Stimulated activated memory B cell treated with anti-CD40 and anti-IgM and Interleukin-4, amounts not matched to agents 10 μg/mL and 1 μg/mL and 100 μg/mL, for 72 hours (primary cell): ENCODE data around the gene MTX1.
"Not testable (repeated sequence)": the region's sequence is repeated elsewhere in the genome, so short reads cannot be mapped to it uniquely, and the experiment has no call there.

Experiments used
- ATAC-seq: fragments of 150-1000 bp; cut with Tn5 transposase; 2 replicates; pipeline ENCODE4 v1.10.0; 2021
- H3K27ac Mint-ChIP-seq: one replicate; pipeline ENCODE4 v1.8.0; 2022; ENCODE audit warnings: mild to moderate bottlenecking, mixed read lengths
- H3K27me3 Mint-ChIP-seq: one replicate; pipeline ENCODE4 v1.8.0; 2022; ENCODE audit warnings: mixed read lengths
- H3K36me3 Mint-ChIP-seq: one replicate; pipeline ENCODE4 v1.8.0; 2022; ENCODE audit warnings: mixed read lengths
- H3K4me1 Mint-ChIP-seq: one replicate; pipeline ENCODE4 v1.8.0; 2022; ENCODE audit warnings: mixed read lengths
- H3K4me3 Mint-ChIP-seq: one replicate; pipeline ENCODE4 v1.8.0; 2022; ENCODE audit warnings: mild to moderate bottlenecking, moderate library complexity, mixed read lengths
- H3K9me3 Mint-ChIP-seq: one replicate; pipeline ENCODE4 v1.8.0; 2022; ENCODE audit warnings: mixed read lengths

Gene MTX1

DNA sequence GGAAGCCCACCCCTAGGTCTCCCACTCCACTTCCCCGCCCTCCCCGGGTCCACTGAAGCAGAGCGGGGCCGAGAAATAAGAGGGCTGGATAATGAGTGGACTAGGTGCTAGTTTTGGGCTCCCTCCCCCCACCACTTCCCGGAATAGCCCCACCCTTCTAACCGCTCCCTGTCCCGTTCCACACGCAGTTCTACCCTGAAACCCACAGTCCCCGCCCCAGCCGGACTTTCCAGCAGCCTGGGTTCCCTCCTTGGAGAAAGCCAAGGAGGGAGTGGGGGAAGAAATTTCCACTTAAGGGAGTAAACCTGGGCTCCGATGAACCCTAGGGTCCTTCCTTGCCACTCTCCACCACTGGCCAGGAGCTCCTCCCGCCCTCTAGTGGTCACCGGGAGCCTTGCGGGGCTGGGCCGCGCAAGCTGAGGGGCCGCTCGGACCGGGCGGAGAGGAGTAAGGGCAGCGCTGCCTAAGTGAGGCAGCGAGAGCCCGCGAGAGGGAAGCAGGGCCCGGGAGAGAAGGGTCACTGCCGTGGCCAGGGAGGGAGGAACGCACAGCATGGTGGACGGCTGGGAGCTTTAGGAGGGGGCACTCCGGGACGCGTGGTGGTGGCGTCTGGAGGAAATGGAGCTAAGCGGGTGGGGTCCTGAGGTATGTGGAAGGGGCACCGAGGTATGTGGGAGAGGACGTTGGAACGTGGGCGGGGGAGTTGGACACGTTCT is 15.1 kb upstream of the MTX1 start:
- H3K27me3 Mint-ChIP-seq = no peaks in the 10 kb centered on the region
- H3K4me1 Mint-ChIP-seq = peaks cover 29% of the 10 kb centered on the region
- H3K27ac Mint-ChIP-seq = peak overlapping the region; percentile 82
- H3K9me3 Mint-ChIP-seq = no peaks in the 10 kb centered on the region
- ATAC-seq = peak; percentile 84
- H3K36me3 Mint-ChIP-seq = no peaks in the 10 kb centered on the region
- peak overlapping the region; percentile 84 for H3K4me3 Mint-ChIP-seq

DNA sequence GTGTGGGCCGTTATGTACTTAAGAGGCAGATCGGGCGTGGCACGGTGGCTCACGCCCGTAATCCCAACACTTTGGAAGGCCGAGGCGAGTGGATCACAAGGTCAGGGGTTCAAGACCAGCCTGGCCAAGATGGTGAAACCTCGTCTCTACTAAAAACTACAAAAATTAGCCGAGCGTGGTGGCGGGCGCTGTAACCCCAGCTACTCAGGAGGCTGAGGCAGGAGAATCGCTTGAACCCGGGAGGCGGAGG is 14.6 kb upstream of the MTX1 start:
- not testable (repeated sequence) for H3K36me3 Mint-ChIP-seq, H3K9me3 Mint-ChIP-seq, H3K27me3 Mint-ChIP-seq, ATAC-seq
- Mint-ChIP-seq H3K27ac (peak overlapping the region; percentile 82), H3K4me3 (peak overlapping the region; percentile 84), H3K4me1 (peaks cover 29% of the 10 kb centered on the region)

DNA sequence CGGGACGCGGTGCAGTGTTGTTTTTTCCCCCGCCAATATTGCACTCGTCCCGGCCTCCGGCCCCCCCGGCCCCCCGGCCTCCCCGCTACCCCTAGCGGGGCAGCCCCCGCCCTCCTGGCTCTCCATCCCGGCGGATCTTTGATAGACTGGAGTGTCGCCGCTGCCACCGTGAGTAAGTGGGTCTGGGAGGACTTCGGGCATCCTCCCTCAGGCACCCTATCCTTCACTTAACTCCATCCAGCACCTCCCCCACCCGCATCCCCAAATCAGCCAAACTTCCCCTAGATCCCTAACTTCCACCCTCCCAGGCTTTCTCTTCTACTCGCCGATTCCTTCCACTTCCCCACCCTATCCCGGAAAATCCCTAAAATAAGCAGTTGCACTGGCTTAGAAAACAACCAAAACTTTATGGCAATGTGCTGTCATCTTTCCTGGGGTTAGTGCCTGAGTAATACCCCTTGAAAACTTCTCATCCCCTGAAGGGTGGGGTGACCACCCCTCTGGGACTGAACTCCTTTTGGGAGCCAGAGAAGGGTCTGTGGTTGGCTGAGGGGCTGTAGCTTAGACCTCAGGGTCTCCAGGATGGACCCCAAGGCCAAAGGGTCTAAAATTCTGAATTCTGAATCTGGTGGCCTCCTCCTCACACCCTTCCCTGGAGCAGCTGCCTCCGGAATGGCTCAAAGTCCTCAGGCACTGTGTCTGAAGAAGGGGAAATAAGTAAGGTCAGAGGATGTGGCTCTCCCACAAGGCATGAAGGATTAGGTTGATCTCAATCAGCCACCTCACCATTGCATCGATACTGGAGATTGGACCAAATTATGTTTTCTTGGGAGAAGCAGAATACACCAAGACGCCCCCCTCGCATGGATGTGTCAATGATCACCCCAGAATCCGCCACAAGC is 13.0 kb upstream of the MTX1 start:
- no peak for ATAC-seq
- Mint-ChIP-seq H3K4me3 (peak overlapping the region; percentile 76), H3K27me3 (no peaks in the 10 kb centered on the region), H3K9me3 (no peaks in the 10 kb centered on the region), H3K27ac (peak overlapping the region; percentile 1), H3K4me1 (peaks cover 29% of the 10 kb centered on the region), H3K36me3 (no peaks in the 10 kb centered on the region)

DNA sequence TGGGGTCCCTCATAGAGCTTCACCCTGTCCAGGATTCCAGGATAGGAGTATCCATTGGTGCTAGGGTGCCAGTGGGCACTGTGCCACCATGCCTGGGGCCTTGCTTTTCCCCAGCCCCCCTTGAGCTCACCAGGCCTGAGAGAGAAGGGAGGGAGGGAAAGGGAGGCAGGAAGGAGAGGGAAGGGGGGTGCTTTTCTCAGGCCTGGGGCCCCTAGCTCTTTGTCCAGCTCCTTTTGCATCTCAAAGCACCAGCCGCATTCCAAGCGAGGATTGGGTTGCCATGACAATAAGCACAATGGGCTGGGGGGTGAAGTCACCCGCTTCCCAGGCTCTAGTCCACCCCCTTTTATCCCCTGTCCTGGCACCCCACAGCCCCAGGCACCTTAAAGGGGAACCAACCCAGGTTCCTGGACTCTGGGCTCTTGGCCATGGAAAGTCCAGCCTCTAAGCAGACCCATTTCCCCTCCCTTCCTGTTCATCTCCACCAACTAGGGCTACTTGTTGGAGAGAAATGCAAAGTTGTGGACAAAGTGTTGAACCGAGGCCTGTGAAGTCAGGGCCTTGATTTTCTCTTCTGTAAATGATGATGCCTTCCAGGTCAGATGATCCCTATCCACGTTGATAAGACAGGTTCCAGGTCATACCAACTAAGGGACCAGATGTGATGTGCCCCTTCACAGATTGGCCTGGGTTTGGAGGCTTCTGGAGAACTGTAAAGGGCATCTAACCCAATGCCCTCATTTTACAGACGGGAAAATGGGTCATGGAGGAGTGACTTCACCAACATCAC is 12.2 kb upstream of the MTX1 start:
- Mint-ChIP-seq H3K9me3 (no peaks in the 10 kb centered on the region), H3K27me3 (no peaks in the 10 kb centered on the region), H3K27ac (no peak overlapping the region), H3K36me3 (no peaks in the 10 kb centered on the region), H3K4me3 (no peak overlapping the region), H3K4me1 (peaks cover 29% of the 10 kb centered on the region)
- ATAC-seq = no peak

DNA sequence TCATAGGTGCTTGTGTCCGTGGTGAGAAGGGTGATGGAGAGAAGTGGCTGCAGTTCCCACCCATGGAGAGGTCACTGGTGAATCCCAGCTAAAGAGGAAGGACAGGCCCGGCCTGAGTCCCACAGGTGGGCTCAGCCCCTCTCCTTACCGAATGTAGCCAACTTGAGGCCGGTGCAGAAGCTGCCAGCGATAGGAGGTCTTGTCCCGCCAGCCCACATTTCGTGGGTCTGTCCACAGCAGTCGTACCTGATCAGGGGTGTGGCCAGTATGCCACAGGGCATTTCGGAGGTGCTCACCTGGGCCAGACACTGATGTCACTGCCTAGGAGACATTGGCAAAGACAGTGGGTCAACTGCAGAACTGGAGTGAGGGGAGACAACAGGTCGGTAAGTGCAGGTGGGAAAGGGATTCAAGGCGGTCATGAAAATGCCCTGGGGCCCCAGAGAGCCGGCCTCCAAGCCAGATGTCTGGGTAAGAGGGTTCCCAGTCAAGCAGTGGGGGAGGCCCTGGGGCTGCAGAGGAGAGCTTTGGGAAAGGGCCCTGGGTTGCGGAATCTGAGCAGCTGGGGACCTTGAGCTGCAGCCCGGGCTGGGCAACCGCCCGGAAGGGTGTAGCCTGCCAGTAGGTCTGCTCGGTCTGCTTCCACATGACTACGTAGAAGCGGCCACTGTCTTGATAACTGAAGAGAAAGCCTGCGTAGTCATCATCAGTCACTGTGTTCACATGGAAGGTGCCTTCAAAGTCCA is 11.4 kb upstream of the MTX1 start:
- Mint-ChIP-seq H3K36me3 (no peaks in the 10 kb centered on the region), H3K27me3 (no peaks in the 10 kb centered on the region), H3K9me3 (no peaks in the 10 kb centered on the region), H3K4me3 (no peak overlapping the region), H3K27ac (no peak overlapping the region), H3K4me1 (peaks cover 29% of the 10 kb centered on the region)
- ATAC-seq = no peak

DNA sequence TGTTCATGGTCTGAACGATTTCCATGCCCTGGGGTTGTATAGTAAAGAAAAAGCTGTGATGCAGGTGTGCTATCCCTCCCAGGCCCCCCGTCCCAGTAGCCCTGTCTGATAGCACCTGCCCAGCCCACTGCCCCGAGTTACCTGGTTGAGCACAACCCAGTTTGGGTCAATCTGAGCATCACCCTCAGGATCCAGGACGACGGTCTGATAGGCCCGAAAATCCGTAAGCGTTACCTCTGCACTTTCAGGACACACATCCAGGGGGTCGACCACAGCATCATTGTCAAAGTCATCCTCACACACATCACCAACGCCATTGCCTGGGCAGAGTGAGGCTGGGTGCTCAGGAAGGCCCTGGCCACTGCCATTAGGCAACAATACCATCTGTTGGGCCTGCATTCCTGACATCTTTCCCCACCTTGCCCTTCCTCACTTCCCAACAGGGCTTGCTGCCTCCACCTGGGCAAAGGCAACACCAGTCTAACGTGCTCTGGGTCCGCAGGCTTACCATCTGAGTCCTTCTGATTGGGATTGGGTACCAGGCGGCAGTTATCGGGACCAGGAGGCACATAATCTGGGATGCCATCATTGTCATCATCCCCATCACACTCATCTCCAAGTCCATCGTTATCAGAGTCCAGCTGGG is 10.5 kb upstream of the MTX1 start:
- Mint-ChIP-seq H3K4me3 (no peak overlapping the region), H3K9me3 (no peaks in the 10 kb centered on the region), H3K27me3 (no peaks in the 10 kb centered on the region), H3K36me3 (no peaks in the 10 kb centered on the region), H3K27ac (no peak overlapping the region), H3K4me1 (peaks cover 22% of the 10 kb centered on the region)
- no peak for ATAC-seq

DNA sequence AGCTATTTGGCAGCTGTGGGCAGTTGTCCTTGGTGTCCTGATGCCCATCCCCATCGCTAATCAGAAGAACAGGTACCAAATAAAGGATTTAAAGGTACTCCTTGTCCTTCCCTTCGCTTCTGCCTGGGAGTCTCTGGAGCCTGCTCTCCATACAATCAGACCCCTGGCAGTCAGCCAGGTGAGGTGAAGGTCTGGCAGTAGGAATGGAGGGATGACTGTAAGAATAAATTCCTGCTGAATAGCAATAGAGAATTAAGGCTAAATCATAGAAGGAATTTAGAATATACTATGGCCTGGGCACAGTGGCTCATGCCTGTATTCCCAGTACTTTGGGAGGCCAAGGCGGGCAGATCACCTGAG is 10.0 kb upstream of the MTX1 start:
- H3K9me3 Mint-ChIP-seq = no peaks in the 10 kb centered on the region
- H3K4me1 Mint-ChIP-seq = peaks cover 17% of the 10 kb centered on the region
- ATAC-seq = no peak
- H3K36me3 Mint-ChIP-seq = no peaks in the 10 kb centered on the region
- H3K27ac Mint-ChIP-seq = no peak overlapping the region
- no peaks in the 10 kb centered on the region for H3K27me3 Mint-ChIP-seq
- no peak overlapping the region for H3K4me3 Mint-ChIP-seq

DNA sequence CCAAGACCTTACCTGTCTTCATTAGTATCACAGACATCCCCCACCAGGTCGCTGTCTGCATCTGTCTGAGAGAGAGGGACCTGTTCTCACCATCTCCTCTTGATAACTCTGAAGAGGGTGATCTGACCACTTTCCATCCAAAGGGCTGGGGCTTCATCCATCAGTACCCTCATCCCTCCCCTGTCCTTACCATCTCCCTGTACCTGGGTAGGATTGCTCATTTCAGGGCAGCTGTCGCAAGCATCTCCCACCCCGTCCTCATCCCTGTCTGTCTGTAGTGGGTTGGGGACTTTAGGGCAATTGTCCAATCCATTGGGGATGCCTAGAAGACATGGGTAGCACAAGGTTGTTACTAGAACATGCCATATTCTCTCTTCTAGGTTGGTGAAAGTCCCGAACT is 8.7 kb upstream of the MTX1 start:
- Mint-ChIP-seq H3K4me1 (peaks cover 6% of the 10 kb centered on the region), H3K27ac (no peak overlapping the region), H3K4me3 (no peak overlapping the region), H3K36me3 (no peaks in the 10 kb centered on the region), H3K27me3 (no peaks in the 10 kb centered on the region), H3K9me3 (no peaks in the 10 kb centered on the region)
- ATAC-seq = no peak

DNA sequence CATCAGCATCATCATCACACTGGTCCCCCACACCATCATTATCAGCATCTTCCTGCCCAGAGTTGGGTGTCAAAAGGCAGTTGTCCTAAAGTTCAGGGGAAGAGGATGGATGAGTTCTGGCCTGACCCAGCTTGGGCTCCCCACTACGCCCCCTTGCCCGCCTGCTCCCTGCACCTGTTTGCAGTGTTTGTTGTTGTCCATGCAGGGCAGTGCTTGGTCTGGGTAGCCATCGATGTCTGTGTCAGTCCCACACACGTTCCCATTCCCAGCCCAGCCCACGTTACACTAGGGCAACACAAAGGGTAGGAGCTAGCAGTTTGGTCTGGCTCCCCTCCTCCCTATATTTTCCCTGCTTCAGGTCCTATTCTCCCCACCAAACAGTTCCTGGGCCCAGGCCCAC is 7.6 kb upstream of the MTX1 start:
- Mint-ChIP-seq H3K27me3 (no peaks in the 10 kb centered on the region), H3K36me3 (no peaks in the 10 kb centered on the region), H3K4me3 (no peak overlapping the region), H3K27ac (no peak overlapping the region), H3K9me3 (no peaks in the 10 kb centered on the region), H3K4me1 (no peaks in the 10 kb centered on the region)
- no peak for ATAC-seq

DNA sequence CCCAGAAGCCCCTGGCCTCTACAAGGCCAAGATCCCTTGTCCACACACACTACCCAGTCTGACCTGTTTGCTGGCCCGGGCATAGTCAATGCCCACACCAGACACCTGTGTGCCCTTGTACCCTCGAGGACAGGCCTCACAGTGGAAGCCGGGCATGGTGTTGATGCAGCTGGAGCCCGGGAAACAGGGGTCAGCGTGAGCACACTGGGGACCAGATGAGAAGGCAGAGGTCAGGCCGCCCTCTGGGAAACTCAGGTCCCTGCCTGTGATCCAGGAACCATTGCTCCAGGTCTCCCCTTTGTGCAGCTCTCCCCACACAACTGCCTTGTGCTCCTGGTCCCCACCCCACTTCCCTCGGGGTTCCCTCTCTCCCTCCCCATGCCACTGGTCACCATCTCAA is 6.3 kb upstream of the MTX1 start:
- ATAC-seq = no peak
- Mint-ChIP-seq H3K9me3 (no peaks in the 10 kb centered on the region), H3K4me3 (no peak overlapping the region), H3K36me3 (no peaks in the 10 kb centered on the region), H3K27ac (no peak overlapping the region), H3K27me3 (no peaks in the 10 kb centered on the region), H3K4me1 (peaks cover 7% of the 10 kb centered on the region)

DNA sequence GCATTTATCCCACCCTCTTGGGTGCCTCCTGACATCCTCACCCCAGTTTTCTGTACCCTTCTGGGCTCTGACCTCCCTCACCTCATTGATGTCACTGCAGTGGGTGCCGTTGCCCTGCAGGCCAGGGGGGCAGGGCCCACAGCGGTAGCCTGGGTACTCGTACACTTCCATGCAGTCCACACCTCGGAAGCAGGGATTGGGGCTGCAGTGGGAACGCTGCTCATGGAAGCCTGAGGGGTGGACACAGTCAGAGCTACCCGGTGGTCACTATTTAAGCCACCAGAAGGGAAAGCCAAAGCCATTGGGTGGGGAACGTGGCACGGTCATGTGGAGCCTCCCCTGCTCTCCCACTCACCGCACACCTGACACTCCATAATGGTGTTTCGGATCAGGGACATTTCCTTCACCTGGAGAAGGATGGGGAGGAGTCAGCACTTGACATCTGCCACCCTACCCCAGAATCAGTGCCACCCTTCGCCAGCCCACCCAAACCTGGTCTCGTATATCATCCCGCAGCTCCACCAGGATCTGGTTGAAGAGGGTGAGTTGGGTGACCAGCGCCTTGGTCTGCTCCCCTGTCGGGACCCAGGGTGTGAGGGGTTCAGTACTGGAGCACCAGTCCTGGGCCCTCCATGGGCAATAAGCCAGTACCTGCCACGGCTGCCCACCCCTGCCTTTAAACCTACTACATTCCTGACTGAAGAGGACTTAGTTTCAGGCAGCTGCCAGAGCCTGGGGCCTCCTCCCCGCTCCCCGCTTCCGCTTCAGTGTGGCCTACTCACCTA is 5.6 kb upstream of the MTX1 start:
- Mint-ChIP-seq H3K4me1 (peaks cover 14% of the 10 kb centered on the region), H3K27me3 (no peaks in the 10 kb centered on the region)

DNA sequence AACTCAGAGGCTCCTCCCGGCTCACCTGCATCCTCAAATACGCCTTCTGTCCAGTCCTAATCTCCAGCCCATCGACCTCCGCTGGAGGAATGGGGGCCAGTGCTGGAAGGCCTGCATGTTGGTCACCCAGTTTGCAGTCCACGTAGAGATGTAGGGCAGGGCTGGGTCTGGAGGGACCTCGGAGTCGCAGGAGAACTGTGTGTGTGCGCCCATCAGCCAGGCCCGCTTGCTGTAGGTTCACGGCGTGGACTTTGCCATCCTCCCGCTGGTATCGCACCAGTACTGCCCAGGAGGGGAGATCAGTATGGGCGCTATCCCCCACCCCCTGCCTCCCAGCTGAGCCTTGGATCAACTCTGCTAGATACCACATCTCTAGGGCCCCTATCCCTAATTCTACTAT is 3.5 kb upstream of the MTX1 start:
- no peaks in the 10 kb centered on the region for H3K36me3 Mint-ChIP-seq
- H3K4me3 Mint-ChIP-seq = no peak overlapping the region
- no peak overlapping the region for H3K27ac Mint-ChIP-seq
- H3K27me3 Mint-ChIP-seq = no peaks in the 10 kb centered on the region
- peaks cover 29% of the 10 kb centered on the region for H3K4me1 Mint-ChIP-seq
- ATAC-seq = no peak
- no peaks in the 10 kb centered on the region for H3K9me3 Mint-ChIP-seq

More for the DNA sequence above, 5.6 kb upstream of the MTX1 start:
- no peak for ATAC-seq
- Mint-ChIP-seq H3K9me3 (no peaks in the 10 kb centered on the region), H3K36me3 (no peaks in the 10 kb centered on the region), H3K4me3 (no peak overlapping the region), H3K27ac (no peak overlapping the region)

DNA sequence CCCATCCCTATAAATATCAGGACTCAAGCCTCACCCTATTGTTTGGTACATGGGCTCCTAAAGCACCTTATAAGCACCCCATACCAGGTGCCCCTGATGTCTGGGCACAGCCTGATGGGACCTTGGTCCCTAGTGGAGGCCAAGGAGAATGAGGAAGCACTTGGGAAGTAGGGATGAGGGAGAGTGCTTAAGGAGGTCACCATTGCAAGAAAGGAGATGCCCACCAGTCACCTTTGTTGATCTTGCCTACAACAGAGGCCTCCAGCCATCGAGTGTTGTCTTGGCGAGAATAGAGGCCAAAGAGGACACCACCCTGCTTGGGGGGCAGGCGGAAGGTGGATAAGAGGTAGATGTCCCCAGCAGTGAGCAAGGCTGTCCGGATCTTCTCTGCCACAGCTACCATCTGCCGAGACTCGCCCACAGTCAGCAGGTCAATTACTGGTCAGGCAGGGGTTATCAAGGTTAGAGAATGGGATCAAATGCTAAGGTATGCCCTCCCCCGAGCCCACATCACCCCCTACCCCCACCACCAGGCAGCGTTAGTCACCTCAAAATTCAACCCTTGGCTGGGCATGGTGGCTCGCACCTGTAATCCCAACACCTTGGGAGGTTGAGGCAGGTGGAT is 2.4 kb upstream of the MTX1 start:
- H3K9me3 Mint-ChIP-seq = no peaks in the 10 kb centered on the region
- no peaks in the 10 kb centered on the region for H3K27me3 Mint-ChIP-seq
- H3K27ac Mint-ChIP-seq = no peak overlapping the region
- no peak overlapping the region for H3K4me3 Mint-ChIP-seq
- ATAC-seq = no peak
- H3K4me1 Mint-ChIP-seq = peaks cover 37% of the 10 kb centered on the region
- peaks cover 6% of the 10 kb centered on the region for H3K36me3 Mint-ChIP-seq
